NCI-H1694 (cell line): ENCODE measurements around the gene ZNF845.
"Not testable (repeated sequence)": the region's sequence is repeated elsewhere in the genome, so short reads cannot be mapped to it uniquely, and the experiment has no call there.

Source experiments
- DNase-seq: peaks from one replicate; lab custom pipeline; 2025; lab: John Stamatoyannopoulos, UW

Gene ZNF845

DNA sequence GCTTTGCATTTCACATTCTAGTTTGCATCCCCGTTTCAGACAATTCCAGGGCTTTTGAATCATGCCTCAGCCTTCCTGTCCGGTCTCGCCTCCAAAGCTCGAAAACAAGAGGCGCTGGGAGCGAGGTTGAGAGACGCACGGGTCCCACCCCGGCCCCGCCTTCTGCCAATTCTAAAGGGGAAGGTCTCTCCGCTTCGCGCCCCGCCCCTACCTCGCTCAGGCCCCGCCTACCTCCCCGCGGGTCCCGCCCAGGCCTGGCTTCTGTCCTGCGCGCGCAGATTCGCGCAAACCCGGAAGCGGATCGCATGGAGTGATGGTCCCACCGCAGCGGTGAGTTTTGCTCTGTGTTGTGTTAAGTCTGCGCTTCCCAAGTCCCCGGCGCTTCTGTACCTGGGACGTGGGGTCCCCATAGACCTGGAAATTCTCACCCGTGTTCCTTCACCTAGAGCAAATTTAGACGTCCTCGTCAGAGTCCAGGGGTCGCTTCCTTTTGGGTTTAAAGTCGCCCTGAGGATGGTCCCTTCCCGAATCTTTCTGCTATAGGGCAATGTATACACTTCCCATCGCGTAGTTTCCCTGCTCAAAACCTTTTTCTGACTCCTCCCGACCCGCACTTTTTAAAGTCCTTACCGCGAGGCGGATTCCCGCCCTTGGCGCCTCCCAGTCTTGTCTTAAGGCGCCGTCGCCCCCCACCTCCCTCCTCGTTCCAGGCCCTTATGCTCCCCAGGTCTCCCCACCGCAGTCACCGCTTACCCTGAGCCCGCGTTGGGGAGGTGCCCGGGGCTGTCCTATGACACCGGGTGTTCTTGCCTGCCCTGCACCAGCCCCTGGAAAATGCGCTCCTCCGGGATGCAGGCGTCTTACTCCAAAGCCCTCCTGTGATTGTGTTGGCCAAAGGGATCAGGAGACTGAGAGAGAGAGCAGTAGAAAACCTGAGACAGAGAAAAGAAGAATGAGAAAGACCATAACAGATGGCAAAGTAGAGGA lies at the start of gene ZNF845:
ZNF845 (plus strand) TSS at position 287 of the 987 bp plus-strand sequence. CDS start 7,559 bp downstream, outside the sequence.
- DNase-seq, result peak; percentile 68

DNA sequence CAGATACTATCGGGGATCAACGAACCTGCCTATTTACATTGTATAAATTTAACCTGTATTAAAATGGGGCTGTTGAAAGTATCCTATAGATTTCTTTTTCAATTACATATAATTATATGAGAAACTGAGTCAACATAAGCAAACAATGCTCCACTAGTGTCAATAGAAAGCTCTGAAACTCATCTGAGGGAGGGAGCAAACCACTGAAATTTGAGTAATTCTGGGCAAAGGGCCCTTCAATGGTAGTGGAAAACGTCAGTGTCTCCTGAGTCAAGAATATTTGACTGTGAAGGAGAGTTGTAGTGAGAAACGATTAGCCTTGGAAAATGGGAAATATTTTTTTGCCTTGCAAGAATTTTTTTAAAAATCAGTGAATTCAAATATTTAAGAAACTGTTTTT lies 48.5 kb upstream of the ZNF845 start:
- DNase-seq, result no peak

DNA sequence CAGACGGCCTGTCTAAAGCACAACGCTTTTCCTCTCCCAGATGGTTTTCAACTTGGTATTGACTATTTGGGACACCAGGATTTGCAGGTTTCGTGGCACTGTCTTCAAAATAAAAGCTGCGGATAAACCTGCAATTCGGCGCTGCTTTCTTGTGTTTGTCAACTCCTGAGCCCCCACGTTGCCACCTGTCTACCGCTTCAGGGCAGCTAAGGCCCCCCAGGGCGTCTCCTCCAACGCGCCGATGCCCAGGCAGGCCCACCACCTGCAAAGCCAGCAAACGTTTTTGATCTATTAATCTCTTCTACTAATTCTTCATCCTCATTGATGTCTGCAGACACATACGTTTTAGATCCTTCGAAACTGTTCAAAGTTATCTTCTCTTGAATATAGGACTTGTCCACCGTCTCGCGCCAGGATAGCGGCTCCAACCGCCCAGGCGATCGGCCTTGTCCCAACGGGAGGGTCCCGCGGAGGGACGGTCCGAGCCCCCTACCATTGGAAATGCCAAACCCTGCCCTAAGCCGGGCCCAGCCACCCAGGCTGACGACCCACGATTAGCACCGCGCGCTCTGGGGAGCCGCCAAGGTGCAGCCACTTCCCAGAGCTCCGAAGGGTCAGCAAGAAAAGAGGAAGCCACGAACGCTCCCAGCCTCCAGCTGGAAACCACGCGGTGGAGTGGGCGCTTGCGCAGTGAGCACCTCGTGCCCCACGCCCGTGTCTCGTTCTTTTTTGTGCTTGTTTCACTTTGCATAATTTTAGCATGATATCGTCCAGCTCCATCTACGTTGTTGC lies 42.6 kb upstream of the ZNF845 start:
- no peak for DNase-seq

DNA sequence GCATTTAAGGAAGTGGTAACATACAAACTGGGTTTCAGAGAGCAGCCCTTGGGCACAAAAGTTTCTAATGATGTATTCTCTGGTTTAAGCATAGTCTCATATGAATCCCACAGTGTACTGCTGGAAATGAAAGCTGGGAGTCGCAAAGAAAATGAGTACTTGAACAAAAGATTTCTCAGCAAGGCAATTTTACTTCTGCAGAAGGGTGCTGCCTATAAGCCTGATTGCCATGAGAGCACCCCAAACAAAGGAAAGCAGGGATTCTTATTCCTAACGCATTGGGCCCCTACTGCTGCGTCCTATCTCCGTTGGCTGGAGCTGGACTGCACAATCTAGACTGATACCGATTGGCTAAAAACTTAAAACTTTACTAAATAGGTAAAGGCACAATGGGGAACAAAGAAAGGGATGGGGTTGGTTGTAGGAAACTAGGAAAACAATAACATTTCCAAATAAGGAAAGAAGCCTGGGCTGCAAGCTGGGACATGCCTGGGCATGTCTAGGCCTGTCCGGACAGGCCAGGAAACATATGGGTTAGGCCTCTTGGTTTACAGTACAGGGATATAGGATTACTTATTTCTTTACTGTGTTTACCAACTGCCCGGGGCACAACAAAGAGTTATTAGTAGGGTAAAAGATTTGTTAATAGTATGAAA lies 38.6 kb upstream of the ZNF845 start:
- DNase-seq, result no peak

DNA sequence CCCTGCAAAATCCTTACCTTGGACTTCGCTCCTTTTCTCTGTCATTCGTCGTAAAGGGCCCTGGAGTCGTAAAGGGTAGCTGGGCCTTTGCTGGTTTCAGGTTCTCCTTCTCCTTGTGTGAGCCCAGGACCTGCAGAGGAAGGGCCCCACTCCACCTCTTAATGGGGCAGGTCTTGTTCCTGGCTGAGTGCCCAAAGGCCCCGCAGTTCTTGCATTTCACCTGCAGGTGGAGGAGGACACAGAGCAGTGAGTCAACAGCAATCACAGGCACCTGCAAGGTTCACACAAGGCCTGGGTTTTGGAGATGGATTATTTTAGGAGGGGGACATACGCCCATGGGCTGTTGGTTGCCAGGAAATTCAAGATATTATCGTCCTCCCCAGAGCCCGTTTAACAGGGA lies 32.2 kb upstream of the ZNF845 start:
- not testable (repeated sequence) for DNase-seq

DNA sequence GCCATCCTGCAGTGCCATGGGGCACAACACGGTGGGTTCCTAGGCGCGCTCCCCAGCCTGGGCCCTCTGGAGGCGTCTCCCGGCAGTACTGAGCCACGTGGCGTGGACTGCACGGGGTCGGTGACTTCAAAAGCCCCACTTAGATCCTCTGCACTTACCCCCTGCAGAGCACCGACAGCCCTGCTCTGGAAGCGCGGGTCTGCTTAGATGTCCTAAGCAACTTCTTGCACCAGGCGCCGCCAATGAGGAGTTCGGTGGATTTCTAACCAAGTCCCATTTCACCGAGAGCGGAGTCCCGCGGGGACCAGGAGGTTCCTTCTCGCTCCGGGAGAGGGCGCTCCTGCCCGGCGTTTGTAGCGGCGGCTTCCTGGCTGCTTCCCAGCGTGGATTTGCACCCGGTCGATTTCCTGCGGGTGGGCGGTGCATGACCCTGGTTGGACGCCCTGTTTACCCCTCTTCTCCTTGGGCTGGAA lies 25.2 kb upstream of the ZNF845 start:
- DNase-seq, result peak; percentile 4

DNA sequence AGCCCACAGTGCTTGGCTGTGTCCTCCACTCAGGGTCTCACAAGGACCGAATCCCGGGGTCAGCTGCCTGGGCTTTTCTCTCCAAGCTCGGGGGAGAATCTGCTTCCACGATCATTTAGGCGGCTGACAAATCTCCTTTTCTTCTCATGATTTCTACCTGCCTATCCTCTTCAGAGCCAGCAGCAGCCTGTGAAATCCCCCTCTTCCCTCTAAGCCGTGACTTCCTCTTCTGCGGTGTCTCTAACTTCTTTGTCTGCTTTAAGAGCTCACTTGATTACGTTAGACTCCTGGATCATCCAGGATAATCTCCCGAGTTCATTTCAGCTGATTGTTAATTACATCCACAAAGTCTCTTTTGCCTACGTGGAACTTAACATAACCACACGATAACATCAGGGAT lies 22.5 kb upstream of the ZNF845 start:
- DNase-seq, result no peak

DNA sequence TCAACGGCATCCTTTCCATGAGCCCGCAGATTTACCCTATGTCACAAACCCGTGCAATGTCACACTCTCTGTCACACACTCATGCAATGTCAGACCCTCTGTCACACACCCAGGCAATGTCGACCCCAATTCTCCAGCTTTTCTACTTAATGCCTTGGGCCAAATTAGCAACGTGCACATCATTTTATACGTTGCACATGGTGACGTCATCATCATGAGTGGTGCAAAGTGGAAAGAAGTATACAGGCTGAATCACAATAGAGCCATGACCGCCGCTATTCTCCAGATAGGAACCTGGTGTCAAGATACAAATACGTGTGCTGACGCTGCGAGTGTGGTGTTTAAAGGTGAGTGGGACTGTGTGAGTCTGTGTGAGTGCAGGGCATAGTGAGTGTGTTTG lies 21.7 kb upstream of the ZNF845 start:
- no peak for DNase-seq

DNA sequence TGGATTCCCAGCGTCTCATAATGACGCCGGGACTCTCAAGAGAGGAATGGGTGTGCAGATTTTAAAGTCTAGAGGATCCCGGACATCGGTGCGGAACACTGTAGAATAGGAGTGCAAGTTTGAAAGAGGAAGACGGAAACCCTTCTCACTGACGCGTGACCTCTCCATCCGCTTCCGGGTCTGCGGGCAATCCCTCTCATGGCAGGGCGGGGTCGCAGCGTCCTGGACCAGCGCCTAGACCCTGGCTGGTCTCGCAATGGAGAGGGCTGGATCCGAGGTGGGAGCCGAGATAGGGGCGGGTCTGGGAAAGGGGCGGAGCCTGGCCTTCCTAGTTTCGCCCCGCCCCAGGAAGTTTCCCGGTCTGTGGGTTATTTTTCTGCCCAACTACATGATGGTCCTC lies 4.6 kb upstream of the ZNF845 start:
- no peak for DNase-seq

DNA sequence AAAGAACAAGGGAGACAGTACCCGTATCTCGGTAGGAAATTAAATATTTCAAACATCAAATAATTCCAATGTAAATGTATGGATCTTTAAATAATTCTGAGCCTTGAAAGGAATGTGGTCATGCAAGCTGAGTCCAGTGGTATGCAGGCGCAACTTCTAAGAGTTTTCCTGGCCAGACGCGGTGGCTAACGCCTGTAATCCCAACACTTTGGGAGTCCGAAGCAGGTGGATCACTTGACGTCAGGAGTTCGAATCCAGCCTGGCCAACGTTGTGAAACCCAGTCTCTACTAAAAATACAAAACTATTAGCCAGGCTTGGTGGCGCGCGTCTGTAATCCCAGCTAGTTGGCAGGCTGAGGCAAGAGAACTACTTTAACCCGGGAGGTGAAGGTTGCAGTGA lies 1.1 kb upstream of the ZNF845 start:
- no peak for DNase-seq

DNA sequence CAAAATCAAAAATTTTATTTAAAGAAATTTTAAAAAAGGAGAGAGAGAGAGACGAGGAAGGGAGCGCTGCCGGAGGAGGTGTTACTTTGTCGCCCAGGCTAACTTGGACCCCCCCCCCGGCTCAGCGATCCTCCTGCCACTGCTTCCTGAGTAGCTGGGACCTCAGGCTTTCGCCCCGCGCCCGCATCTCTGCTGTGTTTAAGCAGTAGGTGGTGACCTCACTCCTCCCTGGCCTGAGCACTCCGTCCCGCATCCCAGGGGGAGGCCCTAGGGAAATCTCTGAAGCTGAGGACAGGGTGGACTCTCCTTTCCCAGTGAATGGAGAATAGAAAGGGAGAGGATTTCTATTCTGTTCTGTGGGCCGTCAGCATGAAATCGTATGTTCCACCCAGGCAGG lies 485 bp upstream of the ZNF845 start:
- no peak for DNase-seq

DNA sequence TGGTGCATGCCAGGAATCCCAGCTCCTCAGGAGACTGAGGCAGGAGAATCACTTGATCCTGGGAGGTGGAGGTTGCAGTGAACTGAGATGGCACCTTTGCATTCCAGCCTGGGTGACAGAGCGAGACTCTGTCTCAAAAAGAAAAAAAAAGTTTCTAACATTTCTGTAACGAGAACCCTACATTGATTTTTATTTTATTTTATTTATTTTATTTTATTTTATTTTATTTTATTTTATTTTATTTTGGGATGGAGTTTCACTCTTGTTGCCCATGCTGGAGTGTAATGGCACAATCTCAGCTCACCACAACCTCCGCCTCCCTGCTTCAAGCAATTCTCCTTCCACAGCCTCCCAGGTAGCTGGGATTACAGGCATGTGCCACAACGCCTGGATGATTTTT lies 10.9 kb downstream of the ZNF845 start:
- DNase-seq, result not testable (repeated sequence)

DNA sequence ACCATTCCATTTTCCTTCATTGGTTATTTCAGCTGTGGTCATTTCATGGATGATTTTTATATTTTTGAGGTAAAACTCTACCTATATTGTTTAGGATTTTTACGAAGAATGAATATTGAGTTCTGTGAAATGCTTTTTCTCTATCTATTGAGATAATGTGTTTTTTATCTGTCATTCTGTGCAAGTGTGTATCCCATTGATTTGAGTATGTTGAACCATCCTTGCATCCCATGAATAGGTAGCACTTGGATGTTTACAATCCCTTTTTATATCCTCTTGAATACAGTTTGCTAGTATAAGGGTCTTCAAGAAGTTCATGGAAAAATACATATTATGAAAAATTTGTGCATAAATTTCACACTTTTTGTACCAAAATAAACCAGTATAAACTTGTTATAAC lies 22.2 kb downstream of the ZNF845 start:
- no peak for DNase-seq

DNA sequence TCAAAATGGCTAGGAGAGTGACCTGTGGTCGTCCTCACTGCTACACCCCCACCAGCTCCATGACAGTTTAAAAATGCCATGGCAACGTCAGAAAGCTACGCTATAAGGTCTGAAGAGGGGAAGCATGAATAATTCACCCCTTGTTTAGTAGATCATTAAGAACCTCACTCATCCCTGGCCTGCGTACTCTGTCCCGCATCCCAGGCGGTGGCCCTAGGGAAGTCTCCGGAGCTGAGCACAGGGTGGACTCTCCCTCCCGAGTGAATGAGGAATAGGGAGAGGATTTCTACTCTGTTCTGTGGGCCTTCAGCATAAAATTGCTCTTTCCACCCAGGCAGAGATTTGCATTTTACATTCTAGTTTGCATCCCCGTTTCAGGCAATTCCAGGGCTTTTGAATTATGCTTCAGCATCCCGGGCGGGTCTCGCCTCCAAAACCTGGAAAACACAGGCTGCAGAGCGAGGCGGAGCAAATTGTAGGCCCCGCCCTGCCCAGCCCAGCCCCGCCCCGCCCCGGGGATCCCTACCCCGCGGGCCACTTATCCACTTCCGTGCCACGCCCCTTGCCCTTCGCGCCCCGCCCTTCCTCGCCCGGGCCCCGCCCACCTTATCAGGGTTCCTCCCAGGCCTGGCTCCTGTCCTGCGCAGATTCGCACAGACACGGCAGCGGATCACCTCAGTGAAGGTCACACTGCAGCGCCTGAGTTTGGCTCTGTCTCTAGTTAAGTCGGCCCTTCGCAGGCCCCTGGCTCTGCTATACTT lies 24.5 kb downstream of the ZNF845 start:
- DNase-seq, result no peak

DNA sequence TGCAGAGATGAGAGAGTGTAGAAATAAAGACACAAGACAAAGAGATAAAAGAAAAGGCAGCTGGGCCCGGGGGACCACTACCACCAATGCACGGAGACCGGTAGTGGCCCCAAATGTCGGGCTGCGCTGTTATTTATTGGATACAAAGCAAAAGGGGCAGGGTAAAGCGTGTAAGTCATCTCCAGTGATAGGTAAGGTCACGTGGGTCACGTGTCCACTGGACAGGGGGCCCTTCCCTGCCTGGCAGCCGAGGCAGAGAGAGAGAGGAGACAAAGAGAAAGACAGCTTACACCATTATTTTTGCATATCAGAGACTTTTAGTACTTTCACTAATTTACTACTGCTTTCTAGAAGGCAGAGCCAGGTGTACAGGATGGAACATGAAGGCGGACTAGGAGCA lies 26.5 kb downstream of the ZNF845 start:
- DNase-seq, result not testable (repeated sequence)

DNA sequence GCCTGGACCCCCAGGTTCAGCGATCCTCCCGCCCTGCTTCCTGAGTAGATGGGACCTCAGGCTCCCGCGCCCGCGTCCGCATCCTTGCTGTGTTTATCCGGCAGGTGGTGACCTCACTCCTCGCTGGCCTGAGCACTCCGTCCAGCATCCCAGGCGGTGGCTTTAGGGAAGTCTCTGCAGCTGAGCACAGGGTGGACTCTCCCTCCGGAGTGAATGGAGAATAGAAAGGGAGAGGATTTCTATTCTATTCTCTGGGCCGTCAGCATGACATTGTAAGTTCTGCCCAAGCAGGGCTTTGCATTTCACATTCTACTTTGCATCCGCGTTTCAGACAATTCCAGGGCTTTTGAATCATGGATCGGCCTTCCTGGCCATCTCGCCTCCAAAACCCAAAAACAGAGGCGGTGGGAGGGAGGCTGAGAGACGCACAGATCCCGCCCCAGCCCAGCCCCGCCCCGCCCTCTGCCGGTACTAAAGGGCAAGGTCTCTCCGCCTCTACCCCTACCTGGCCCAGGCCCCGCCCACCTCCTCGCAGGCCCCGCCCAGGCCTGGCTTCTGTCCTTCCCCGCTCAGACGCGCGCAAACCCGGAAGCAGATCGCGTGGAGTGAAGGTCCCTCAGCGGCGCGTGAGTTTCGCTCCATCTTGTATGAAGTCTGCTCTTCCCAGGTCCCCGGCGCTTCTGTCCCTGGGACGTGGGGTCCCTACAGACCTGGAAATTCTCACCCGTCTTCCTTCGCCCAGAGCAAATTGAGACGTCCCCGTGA lies 31.8 kb downstream of the ZNF845 start, which contains the start of gene ZNF525:
ZNF525 (plus strand) TSS at position 572 of the 765 bp plus-strand sequence. CDS start 6,577 bp downstream, outside the sequence.
- DNase-seq, result peak; percentile 66

DNA sequence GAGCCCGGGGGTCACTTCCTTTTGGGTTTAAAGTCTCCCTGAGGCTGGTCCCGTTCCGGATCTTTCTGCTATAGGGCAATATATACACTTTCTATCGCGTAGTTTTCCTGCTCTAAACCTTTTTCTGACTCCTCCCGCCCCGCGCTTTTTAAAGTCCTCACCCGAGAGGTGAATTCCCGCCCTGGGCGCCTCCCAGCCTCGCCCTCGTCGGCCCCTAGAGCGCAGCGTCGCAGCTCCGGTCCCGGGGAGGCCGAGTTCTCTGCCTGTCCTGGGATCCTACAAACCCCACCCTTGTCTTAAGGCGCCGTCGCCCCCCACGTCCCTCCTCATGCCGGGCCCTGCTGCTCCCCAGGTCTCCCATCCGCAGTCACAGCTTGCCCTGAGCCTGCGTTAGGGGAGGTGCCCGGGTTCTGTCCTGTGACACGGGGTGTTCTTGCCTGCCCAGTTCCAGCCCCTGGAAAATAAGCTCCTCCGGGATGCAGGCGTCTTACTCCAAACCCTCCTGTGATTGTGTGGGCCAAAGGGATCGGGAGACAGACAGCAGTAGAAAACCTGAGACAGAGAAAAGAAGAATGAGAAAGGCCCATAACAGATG lies 32.4 kb downstream of the ZNF845 start:
- DNase-seq, result no peak

DNA sequence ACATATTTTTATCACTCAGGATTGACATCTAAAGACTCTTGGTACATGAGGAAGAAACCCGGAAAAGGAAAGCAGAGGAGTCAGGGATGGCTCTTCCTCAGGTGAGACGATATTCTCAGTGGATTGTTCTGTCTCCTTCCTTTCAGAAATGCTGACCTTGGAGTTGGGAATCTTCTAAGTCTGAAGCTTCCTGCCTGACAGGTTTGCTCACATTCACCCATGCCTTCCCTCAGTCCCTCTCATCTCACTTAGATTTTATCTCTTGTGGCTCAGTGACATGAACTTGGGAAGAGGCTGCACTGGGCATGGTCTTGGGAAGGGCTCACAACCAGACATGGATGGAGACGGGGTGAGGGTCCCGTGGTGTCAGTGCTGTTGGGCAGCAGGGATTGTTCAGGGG lies 38.6 kb downstream of the ZNF845 start:
- DNase-seq, result no peak

DNA sequence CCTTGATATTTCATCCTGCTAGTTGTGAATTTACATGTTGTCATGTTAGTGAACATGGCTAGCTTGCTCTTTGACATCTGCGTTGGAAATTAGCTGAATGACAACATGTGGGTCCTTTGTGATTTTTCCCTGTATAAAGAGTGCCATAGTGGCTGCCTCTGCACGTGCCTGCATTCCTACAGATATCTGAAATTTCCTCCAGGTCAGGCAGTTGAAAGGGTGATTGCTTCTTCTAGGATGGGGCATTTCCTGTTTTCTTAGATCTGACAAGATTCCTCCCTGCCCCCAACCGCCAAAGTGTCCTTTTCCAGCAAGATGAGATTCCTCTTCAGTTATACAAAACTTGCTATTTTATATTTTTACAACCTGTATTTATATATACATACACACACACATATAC lies 40.7 kb downstream of the ZNF845 start:
- DNase-seq, result no peak

DNA sequence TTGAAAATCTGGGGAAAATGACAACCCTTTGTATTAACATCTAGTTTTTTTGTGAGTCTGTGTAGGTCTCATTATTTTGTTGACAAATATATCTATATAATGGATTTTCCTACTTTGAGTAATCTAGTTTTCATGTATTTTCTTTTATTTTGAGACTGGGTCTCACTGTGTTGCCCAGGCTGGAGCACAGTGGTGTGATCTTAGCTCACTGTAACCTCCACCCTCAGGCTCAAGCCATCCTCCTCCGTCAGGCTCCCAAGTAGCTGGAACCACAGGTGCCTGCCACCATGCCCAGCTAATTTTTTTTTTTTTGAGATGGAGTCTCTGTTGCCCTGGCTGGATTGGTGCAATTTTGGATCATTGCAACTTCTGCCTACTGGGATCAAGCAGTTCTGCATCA lies 41.2 kb downstream of the ZNF845 start:
- DNase-seq, result no peak
